Measurements from ENCODE around the gene KY. TPM values are rescaled to one million over a fixed set of nuclear protein-coding genes. Genes with fewer than 3 reads are reported as not detected.

The KY gene
- polyA plus RNA-seq, 2 of the 4 experiments (the other 2 are of a cell fraction), result 0.04 to 0.05 TPM

DNA sequence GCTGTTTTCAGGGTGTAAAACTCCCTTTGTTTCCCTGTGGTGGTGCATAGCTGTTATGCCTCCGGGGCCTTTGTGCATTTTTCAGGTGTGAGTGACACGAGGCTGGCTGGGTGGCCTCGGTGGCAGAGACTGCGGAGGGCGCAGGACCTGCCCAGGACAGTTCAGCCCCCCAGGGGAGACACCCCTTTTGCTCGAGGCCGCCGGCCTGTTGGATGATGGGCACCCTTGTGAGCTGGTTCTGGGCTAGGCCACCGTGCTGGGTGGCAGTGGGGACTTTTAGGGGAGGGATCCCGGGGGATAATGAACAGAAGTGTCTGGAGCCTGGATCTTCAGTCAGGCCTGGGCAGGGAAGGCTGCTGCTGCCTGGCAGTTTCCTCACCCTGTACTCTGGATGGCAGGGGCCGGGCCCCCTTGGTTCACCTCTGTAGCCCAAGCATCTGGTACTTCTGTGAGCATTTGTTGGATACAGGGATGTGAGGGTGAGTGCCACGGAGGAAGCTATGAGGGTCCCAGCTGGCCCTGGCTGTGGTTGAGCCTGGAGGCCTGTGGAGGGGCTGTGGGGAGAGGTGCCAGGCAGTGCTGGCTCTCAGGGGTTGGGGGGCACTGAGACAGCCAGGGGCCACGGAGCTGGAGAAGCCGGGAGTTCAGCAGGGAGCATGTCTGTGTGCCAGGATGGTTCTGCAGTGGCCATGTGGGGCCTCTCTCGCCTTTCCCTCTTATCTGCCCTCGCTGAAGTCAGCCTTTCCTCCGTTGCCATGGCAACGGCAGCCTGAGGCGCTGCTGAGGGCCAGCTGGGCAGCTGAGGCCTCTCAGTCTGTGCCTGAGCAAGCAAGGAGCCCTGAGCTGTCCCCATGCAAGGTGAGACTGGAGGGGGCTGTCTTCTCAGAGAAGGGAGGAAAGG, 49.0 kb downstream of the KY start:
- no peak for FAIRE-seq
- peak in 1 of 2 experiments; percentile 15; a peak in 3 of 6 replicates for ATAC-seq
- DNase-seq (ENCODE audit: low read depth in 1 of 2, low spot score in 1 of 2), result no peak

DNA sequence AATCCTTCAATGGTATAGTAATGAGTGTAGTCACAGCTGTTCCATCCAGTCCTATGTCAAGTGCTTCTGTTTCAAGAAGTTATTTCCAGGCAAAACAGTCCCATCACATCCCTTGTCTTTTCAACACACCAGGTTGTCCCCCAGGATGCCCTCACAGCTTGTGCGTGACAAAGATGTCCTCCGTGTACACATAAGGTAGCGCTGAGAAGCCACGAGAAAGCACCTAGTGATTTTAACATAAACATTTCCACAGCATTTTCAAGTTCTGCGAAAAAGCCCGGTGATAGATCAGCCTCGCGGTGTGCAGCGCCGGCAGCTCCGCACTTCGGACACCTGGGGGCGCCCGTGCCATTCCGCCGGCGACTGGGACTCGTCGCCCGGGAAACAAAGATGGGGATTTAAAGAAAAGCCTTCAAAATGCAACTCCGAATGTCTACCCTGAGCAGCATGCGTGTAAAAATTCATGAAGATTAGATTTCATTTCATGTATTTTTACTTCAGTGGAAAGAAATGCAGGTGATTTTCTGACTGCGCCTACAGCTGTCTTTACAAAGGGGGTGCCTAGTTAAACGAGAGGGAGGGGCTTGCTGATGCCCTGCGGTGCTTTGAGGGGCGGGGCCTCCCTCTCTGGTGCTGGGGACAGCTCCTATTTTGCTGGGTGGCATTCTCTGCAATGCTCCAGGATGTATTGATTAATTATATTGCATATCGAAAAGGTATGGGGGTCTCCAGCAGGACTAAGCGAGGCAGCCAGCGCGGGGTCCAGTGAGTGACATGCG, 49.9 kb downstream of the KY start:
- H3K27ac ChIP-seq, result no peak overlapping the region
- DNase-seq (ENCODE audit: low read depth in 1 of 2, low spot score in 1 of 2), result peak; percentile 46 to 67
- H3K4me3 ChIP-seq, result no peak overlapping the region
- no peaks in the 10 kb centered on the region for H3K9me3 ChIP-seq
- POLR2A ChIA-PET, result no interaction called here
- WGBS (ENCODE audit: missing lambda C conversion rate), result 22% methylated on average over 28 of the region's 31 CpGs
- TF ChIP-seq FOXS1 (CRISPR knock-in tag; IDR thresholded peaks at IDR 0.05) (no peak), CBX2 (IDR thresholded peaks at IDR 0.05; ENCODE audit: borderline replicate concordance, low read depth) (no peak), SMC3 (IDR thresholded peaks at IDR 0.05) (peak; percentile 70), RAD21 (conservative IDR thresholded peaks at IDR 0.05 in 1 of 2, IDR thresholded peaks at IDR 0.05 in 1 of 2) (peak; percentile 83 to 85), EHF (CRISPR knock-in tag; IDR thresholded peaks at IDR 0.05) (no peak)
- TF ChIP-seq, protein P1, sequence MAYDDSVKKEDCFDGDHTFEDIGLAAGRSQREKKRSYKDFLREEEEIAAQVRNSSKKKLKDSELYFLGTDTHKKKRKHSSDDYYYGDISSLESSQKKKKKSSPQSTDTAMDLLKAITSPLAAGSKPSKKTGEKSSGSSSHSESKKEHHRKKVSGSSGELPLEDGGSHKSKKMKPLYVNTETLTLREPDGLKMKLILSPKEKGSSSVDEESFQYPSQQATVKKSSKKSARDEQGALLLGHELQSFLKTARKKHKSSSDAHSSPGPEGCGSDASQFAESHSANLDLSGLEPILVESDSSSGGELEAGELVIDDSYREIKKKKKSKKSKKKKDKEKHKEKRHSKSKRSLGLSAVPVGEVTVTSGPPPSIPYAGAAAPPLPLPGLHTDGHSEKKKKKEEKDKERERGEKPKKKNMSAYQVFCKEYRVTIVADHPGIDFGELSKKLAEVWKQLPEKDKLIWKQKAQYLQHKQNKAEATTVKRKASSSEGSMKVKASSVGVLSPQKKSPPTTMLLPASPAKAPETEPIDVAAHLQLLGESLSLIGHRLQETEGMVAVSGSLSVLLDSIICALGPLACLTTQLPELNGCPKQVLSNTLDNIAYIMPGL (CRISPR knock-in tag; IDR thresholded peaks at IDR 0.05; ENCODE audit: borderline replicate concordance), result no peak
- TF ChIP-seq, protein P2, sequence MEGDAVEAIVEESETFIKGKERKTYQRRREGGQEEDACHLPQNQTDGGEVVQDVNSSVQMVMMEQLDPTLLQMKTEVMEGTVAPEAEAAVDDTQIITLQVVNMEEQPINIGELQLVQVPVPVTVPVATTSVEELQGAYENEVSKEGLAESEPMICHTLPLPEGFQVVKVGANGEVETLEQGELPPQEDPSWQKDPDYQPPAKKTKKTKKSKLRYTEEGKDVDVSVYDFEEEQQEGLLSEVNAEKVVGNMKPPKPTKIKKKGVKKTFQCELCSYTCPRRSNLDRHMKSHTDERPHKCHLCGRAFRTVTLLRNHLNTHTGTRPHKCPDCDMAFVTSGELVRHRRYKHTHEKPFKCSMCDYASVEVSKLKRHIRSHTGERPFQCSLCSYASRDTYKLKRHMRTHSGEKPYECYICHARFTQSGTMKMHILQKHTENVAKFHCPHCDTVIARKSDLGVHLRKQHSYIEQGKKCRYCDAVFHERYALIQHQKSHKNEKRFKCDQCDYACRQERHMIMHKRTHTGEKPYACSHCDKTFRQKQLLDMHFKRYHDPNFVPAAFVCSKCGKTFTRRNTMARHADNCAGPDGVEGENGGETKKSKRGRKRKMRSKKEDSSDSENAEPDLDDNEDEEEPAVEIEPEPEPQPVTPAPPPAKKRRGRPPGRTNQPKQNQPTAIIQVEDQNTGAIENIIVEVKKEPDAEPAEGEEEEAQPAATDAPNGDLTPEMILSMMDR (IDR thresholded peaks at IDR 0.05), result peak; percentile 77
- FAIRE-seq, result no peak
- CTCF ChIA-PET, result interaction anchor here (0.6 to 4.4 kb wide), 30 partner anchors 10 to 1442 kb away, joined by 3 to 21 read pairs (median 4); no protein-coding TSS in a partner anchor
- H3K4me1 ChIP-seq, result no peaks in the 10 kb centered on the region
- H3K4me2 ChIP-seq, result peak overlapping the region; percentile 42; the same call in 2 of the 3 replicates
- ATAC-seq, result peak; percentile 75 to 93; a peak in 5 of 6 replicates

More for the DNA sequence above, 49.0 kb downstream of the KY start:
- Histone ChIP-seq H3K4me2 (no peak overlapping the region), H3K4me1 (no peaks in the 10 kb centered on the region), H3K9me3 (no peaks in the 10 kb centered on the region), H3K4me3 (no peak overlapping the region), H3K27ac (no peak overlapping the region)
- POLR2A ChIA-PET, result no interaction called here
- TF ChIP-seq ESRRA (IDR thresholded peaks at IDR 0.05; ENCODE audit: borderline replicate concordance, low read length), result no peak
- no peak for TF ChIP-seq CHD4 (IDR thresholded peaks at IDR 0.05; ENCODE audit: borderline replicate concordance)
- TF ChIP-seq HOXA7 (CRISPR knock-in tag; IDR thresholded peaks at IDR 0.05), result no peak
- TF ChIP-seq FOSL2 (IDR thresholded peaks at IDR 0.05), result no peak
- no peak for TF ChIP-seq FOSL2 (CRISPR knock-in tag; IDR thresholded peaks at IDR 0.05)
- CTCF ChIA-PET, result interaction anchor here (0.6 to 4.4 kb wide), 18 partner anchors 11 to 1317 kb away, joined by 3 to 21 read pairs (median 4); no protein-coding TSS in a partner anchor
- 51% methylated on average over 19 of the region's 19 CpGs for WGBS (ENCODE audit: missing lambda C conversion rate)

DNA sequence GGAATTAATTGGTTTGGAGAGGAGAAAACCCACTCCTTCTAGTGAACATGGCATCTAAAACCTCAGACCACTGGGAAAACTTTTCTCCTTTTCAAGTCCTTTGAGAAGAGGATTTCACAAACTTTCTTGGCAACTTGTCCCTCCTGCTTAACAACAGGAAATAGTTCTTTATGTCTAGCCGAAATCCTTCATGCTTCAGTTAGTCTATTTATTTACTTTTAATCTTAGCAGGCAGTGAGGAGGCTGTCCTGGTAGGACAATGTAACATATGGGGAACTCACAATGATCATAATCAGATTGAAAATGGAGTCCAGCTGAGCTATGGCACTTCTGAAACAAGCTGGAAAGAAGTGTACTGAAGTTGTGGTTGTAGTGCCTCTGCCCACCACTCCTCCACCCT, 50.6 kb downstream of the KY start:
- no peak for DNase-seq (ENCODE audit: low read depth in 1 of 2, low spot score in 1 of 2)
- CTCF ChIA-PET, result interaction anchor here (0.7 to 4.4 kb wide), 25 partner anchors 9 to 1442 kb away, joined by 3 to 21 read pairs (median 4); no protein-coding TSS in a partner anchor
- TF ChIP-seq POLR2A (IDR thresholded peaks at IDR 0.05; ENCODE audit: low read length) (no peak), TP53 (CRISPR knock-in tag; IDR thresholded peaks at IDR 0.05) (no peak), MAZ (IDR thresholded peaks at IDR 0.05; ENCODE audit: borderline replicate concordance, low read depth, low read length) (no peak), SMC3 (IDR thresholded peaks at IDR 0.05) (no peak), EHMT2 (IDR thresholded peaks at IDR 0.05; ENCODE audit: low read depth) (no peak), CHD4 (IDR thresholded peaks at IDR 0.05; ENCODE audit: borderline replicate concordance) (no peak), FOSL2 (IDR thresholded peaks at IDR 0.05) (no peak), FOSL2 (CRISPR knock-in tag; IDR thresholded peaks at IDR 0.05) (no peak), NFE2L2 (conservative IDR thresholded peaks at IDR 0.05; ENCODE audit: low read length) (no peak)
- TF ChIP-seq, protein P3, sequence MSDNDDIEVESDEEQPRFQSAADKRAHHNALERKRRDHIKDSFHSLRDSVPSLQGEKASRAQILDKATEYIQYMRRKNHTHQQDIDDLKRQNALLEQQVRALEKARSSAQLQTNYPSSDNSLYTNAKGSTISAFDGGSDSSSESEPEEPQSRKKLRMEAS (IDR thresholded peaks at IDR 0.05), result no peak
- TF ChIP-seq, protein P4, sequence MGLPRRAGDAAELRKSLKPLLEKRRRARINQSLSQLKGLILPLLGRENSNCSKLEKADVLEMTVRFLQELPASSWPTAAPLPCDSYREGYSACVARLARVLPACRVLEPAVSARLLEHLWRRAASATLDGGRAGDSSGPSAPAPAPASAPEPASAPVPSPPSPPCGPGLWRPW (IDR thresholded peaks at IDR 0.05), result no peak
- TF ChIP-seq, protein P5, sequence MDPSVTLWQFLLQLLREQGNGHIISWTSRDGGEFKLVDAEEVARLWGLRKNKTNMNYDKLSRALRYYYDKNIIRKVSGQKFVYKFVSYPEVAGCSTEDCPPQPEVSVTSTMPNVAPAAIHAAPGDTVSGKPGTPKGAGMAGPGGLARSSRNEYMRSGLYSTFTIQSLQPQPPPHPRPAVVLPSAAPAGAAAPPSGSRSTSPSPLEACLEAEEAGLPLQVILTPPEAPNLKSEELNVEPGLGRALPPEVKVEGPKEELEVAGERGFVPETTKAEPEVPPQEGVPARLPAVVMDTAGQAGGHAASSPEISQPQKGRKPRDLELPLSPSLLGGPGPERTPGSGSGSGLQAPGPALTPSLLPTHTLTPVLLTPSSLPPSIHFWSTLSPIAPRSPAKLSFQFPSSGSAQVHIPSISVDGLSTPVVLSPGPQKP (IDR thresholded peaks at IDR 0.05; ENCODE audit: low read depth, low read length), result no peak
- H3K4me1 ChIP-seq, result no peaks in the 10 kb centered on the region
- no peak overlapping the region for H3K4me2 ChIP-seq
- WGBS (ENCODE audit: missing lambda C conversion rate), result 40% methylated on average over 1 of the region's 1 CpG
- ATAC-seq, result peak; percentile 27 to 47; a peak in 3 of 6 replicates
- no peak overlapping the region for H3K27ac ChIP-seq
- H3K9me3 ChIP-seq, result no peaks in the 10 kb centered on the region
- H3K4me3 ChIP-seq, result no peak overlapping the region
- POLR2A ChIA-PET, result no interaction called here
- FAIRE-seq, result no peak
